ENCODE results near the gene TMEM82. TPM values are rescaled to one million over a fixed set of nuclear protein-coding genes. Genes with fewer than 3 reads are reported as not detected.

The TMEM82 gene
- total and polyA plus RNA-seq, 4 experiments from 2014 or later: not detected

DNA sequence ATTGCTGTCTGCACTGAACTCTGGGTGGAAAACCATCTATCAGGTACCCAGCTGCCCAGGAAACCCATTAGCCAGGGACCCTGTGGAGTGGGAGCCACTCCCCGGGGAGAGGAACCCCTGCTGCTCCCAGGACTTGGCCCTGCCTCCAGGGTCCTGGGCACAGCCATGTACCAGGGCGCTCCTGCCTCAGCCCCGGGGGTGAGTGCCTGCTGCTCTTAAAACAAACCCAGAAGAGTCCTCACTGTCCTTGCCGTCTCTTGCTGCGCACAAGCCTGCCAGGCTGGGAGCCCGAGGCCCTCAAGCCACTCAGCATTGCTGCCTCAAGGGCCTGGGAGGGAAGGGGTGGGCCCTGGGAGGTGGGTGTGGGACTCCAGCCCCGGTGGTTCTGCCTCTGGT lies 9.6 kb upstream of the TMEM82 start:
- intact Hi-C loops (cut with micrococcal nuclease): no loop called here
- Mint-ChIP-seq H3K27ac (no peak overlapping the region), H3K9me3 (peaks cover 0 to 2% (median 0%) of the 10 kb centered on the region in 8 donors), H3K27me3 (no peaks in the 10 kb centered on the region), H3K4me3 (no peak overlapping the region), H3K4me1 (no peaks in the 10 kb centered on the region), H3K36me3 (peaks cover 0 to 34% of the 10 kb centered on the region in 2 donors)
- no peaks in the 10 kb centered on the region for H3K4me1 ChIP-seq (ENCODE audit: insufficient read depth, low read length)
- peaks cover 31% of the 10 kb centered on the region for H3K36me3 ChIP-seq (ENCODE audit: insufficient read depth, low read length)
- H3K4me3 ChIP-seq (ENCODE audit: low read length in 2 of 2): no peak overlapping the region
- DNase-seq: no peak
- POLR2A ChIA-PET (ENCODE audit: partially characterized antibody): no interaction called here
- no peak overlapping the region for H3K27ac ChIP-seq (ENCODE audit: low read depth, low read length)
- CTCF ChIA-PET (ENCODE audit: partially characterized antibody): no interaction called here
- H3K9me3 ChIP-seq (ENCODE audit: control insufficient read depth in 1 of 2, low read length in 2 of 2): no peaks in the 10 kb centered on the region
- no peaks in the 10 kb centered on the region for H3K27me3 ChIP-seq (ENCODE audit: insufficient read depth, low read length)

DNA sequence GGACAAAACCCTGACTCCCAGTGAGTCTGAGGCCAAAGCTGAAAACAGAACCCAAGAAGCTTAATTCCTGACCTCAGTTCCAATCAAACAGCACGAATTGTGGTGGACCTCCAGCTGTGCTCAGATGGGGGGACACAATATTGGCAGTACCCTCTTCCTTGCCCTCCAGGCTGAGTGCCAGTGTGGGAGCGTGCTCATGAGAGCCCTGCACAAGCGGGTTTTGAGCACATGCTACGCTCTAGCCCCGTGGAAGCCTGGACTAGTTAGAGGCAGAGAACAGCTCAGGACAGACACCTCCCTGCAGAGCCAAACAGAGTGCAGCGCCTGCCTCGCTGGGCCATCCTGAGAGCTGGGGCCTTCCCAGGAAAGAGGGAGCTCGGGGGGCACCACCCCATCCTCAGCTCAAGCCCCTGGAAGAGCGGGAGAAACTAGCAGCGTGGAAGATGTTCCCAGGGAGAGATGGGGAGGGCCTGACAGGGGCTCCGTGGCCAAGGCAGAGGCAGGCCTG lies 9.0 kb upstream of the TMEM82 start:
- Mint-ChIP-seq H3K9me3 (peaks cover 0 to 2% (median 0%) of the 10 kb centered on the region in 8 donors), H3K27me3 (no peaks in the 10 kb centered on the region), H3K4me3 (no peak overlapping the region), H3K27ac (peak overlapping the region in 1 of 7 donors; percentile 30), H3K36me3 (peaks cover 0 to 28% of the 10 kb centered on the region in 2 donors), H3K4me1 (no peaks in the 10 kb centered on the region)
- Histone ChIP-seq H3K36me3 (ENCODE audit: insufficient read depth, low read length) (peaks cover 25% of the 10 kb centered on the region), H3K4me3 (ENCODE audit: low read length in 2 of 2) (no peak overlapping the region), H3K9me3 (ENCODE audit: control insufficient read depth in 1 of 2, low read length in 2 of 2) (no peaks in the 10 kb centered on the region), H3K27me3 (ENCODE audit: insufficient read depth, low read length) (no peaks in the 10 kb centered on the region), H3K4me1 (ENCODE audit: insufficient read depth, low read length) (no peaks in the 10 kb centered on the region), H3K27ac (ENCODE audit: low read depth, low read length) (no peak overlapping the region)
- CTCF ChIA-PET (ENCODE audit: partially characterized antibody): no interaction called here
- no peak for DNase-seq
- POLR2A ChIA-PET (ENCODE audit: partially characterized antibody): no interaction called here
- intact Hi-C loops (cut with micrococcal nuclease): no loop called here

DNA sequence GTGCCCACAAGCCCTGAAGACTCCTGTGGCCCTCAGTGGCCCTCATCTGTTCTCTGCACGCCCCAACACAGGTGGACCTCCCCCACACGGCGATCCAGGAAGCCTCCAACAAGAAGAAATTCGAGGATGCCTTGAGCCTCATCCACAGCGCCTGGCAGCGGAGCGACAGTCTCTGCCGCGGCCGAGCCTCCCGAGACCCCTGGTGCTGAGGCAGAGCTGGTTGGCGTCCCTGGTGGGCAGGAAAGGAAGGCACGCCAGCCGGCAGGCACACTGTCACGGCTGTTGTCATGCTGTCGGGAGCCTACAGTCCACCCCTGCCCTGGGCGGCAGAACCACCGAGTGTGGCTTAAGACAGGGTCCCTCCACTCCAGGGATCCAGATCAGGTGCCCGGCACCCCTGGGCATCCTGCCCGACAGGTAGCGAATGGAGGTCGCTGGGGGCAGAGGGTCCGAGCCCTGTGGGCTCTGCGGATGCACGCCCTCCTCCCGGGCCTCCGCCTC lies 8.5 kb upstream of the TMEM82 start:
- POLR2A ChIA-PET (ENCODE audit: partially characterized antibody): no interaction called here

DNA sequence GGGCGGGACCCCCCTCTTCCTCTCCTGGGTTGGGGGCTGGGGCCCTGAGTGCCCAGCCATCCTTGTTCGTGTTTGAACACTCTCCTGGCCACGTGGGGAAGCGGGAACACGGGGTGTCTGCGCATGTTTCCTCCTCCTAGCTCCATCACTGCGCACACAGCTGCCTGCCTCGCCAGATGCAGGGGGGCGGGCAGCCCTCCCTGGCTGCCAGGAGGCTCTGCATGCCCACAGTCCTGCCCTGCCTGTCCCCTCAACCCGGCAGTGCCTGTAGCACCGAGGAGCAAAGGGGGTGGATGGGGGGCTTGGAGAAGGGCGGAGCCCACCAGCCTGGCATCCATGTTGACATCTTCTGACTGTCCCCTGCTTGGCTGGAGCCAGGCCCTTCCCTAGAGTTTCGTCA lies 8.0 kb upstream of the TMEM82 start:
- CTCF ChIA-PET (ENCODE audit: partially characterized antibody): no interaction called here
- H3K4me3 Mint-ChIP-seq: no peak overlapping the region
- Histone ChIP-seq H3K4me3 (ENCODE audit: low read length in 2 of 2) (no peak overlapping the region), H3K27me3 (ENCODE audit: insufficient read depth, low read length) (no peaks in the 10 kb centered on the region), H3K27ac (ENCODE audit: low read depth, low read length) (no peak overlapping the region), H3K9me3 (ENCODE audit: control insufficient read depth in 1 of 2, low read length in 2 of 2) (no peaks in the 10 kb centered on the region), H3K36me3 (ENCODE audit: insufficient read depth, low read length) (peaks cover 15% of the 10 kb centered on the region), H3K4me1 (ENCODE audit: insufficient read depth, low read length) (no peaks in the 10 kb centered on the region)
- H3K27ac Mint-ChIP-seq: no peak overlapping the region
- peaks cover 0 to 2% (median 0%) of the 10 kb centered on the region in 8 donors for H3K9me3 Mint-ChIP-seq
- H3K36me3 Mint-ChIP-seq: peaks cover 0 to 18% of the 10 kb centered on the region in 2 donors
- H3K4me1 Mint-ChIP-seq: no peaks in the 10 kb centered on the region
- no peaks in the 10 kb centered on the region for H3K27me3 Mint-ChIP-seq
- intact Hi-C loops (cut with micrococcal nuclease): no loop called here
- no peak for DNase-seq
- POLR2A ChIA-PET (ENCODE audit: partially characterized antibody): no interaction called here

More for the DNA sequence above, 8.5 kb upstream of the TMEM82 start:
- Mint-ChIP-seq H3K27me3 (no peaks in the 10 kb centered on the region), H3K27ac (peak overlapping the region in 1 of 7 donors; percentile 30), H3K9me3 (peaks cover 0 to 2% (median 0%) of the 10 kb centered on the region in 8 donors), H3K36me3 (peaks cover 0 to 23% of the 10 kb centered on the region in 2 donors), H3K4me1 (no peaks in the 10 kb centered on the region), H3K4me3 (no peak overlapping the region)
- Histone ChIP-seq H3K9me3 (ENCODE audit: control insufficient read depth in 1 of 2, low read length in 2 of 2) (no peaks in the 10 kb centered on the region), H3K4me1 (ENCODE audit: insufficient read depth, low read length) (no peaks in the 10 kb centered on the region), H3K36me3 (ENCODE audit: insufficient read depth, low read length) (peaks cover 20% of the 10 kb centered on the region), H3K27ac (ENCODE audit: low read depth, low read length) (no peak overlapping the region), H3K4me3 (ENCODE audit: low read length in 2 of 2) (no peak overlapping the region), H3K27me3 (ENCODE audit: insufficient read depth, low read length) (no peaks in the 10 kb centered on the region)
- intact Hi-C loops (cut with micrococcal nuclease): no loop called here
- CTCF ChIA-PET (ENCODE audit: partially characterized antibody): no interaction called here
- no peak for DNase-seq

DNA sequence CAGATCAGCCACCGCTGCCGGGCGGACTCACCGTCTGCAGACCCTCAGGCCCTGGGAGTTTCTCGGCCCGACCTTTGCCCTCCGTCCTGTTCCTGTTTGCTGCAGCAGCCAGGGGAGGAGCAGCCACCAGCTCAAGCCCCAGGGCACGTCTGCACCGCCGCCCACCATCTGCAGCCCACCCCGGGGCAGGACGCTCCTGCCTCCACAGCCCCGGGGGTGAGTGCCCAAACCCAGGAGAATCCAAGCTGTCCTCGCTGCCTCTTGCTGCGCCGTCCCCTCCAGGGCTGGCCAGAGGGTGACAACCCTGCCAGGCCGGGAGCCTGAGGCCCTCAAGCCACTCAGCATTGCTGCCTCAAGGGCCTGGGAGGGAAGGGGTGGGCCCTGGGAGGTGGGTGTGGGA lies 7.4 kb upstream of the TMEM82 start:
- no peak overlapping the region for H3K4me3 ChIP-seq (ENCODE audit: low read length in 2 of 2)
- no peak overlapping the region for H3K27ac ChIP-seq (ENCODE audit: low read depth, low read length)
- H3K36me3 ChIP-seq (ENCODE audit: insufficient read depth, low read length): peaks cover 11% of the 10 kb centered on the region
- Mint-ChIP-seq H3K27ac (no peak overlapping the region), H3K4me3 (no peak overlapping the region), H3K27me3 (no peaks in the 10 kb centered on the region), H3K9me3 (peaks cover 0 to 2% (median 0%) of the 10 kb centered on the region in 8 donors), H3K36me3 (peaks cover 0 to 14% of the 10 kb centered on the region in 2 donors), H3K4me1 (no peaks in the 10 kb centered on the region)
- POLR2A ChIA-PET (ENCODE audit: partially characterized antibody): no interaction called here
- H3K9me3 ChIP-seq (ENCODE audit: control insufficient read depth in 1 of 2, low read length in 2 of 2): no peaks in the 10 kb centered on the region
- H3K4me1 ChIP-seq (ENCODE audit: insufficient read depth, low read length): no peaks in the 10 kb centered on the region
- no peaks in the 10 kb centered on the region for H3K27me3 ChIP-seq (ENCODE audit: insufficient read depth, low read length)
- CTCF ChIA-PET (ENCODE audit: partially characterized antibody): no interaction called here
- DNase-seq: no peak
- intact Hi-C loops (cut with micrococcal nuclease): no loop called here

DNA sequence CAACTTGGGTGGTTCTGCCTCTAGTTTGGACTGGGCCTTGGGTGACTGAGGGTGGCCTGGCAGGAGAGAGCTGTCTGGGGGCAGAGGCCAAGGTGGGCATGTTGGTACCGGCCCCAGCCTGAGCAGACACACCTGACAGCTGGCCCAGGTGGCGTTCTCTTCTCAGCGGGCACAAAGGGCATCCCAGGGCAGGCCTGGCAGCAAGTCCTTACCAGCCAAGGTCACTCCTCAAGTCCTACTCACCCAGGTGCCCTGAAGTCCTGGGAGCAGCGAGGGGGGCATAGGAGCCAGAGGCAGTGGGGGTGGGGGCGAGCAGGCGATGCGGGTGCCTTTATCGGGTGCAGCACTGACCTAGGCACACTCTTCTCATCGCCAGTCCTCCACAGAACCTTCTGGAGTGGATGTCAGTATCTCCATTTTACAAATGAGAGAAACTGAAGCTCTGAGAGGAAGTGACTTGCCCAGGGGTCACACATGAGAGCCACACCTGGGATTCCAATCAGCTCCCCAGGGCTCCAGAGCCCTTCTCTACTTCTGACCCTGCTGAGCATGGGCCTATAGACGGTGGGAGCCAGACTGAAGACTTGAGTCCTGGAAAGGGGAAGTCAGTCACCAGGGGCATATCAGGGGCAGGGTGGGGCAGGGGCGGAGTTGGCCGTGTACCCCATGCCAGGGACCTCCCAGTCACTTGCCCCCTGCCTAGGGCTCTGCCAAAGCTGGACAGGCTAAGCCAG lies 6.8 kb upstream of the TMEM82 start:
- Mint-ChIP-seq H3K4me1 (no peaks in the 10 kb centered on the region), H3K36me3 (peaks cover 0 to 14% of the 10 kb centered on the region in 2 donors), H3K27ac (peak overlapping the region in 2 of 7 donors; percentile 22 to 58), H3K4me3 (no peak overlapping the region), H3K9me3 (peaks cover 0 to 2% (median 0%) of the 10 kb centered on the region in 8 donors), H3K27me3 (no peaks in the 10 kb centered on the region)
- Histone ChIP-seq H3K36me3 (ENCODE audit: insufficient read depth, low read length) (peaks cover 10% of the 10 kb centered on the region), H3K4me1 (ENCODE audit: insufficient read depth, low read length) (no peaks in the 10 kb centered on the region), H3K9me3 (ENCODE audit: control insufficient read depth in 1 of 2, low read length in 2 of 2) (no peaks in the 10 kb centered on the region), H3K27ac (ENCODE audit: low read depth, low read length) (no peak overlapping the region), H3K4me3 (ENCODE audit: low read length in 2 of 2) (no peak overlapping the region), H3K27me3 (ENCODE audit: insufficient read depth, low read length) (no peaks in the 10 kb centered on the region)
- no peak for DNase-seq
- CTCF ChIA-PET (ENCODE audit: partially characterized antibody): no interaction called here
- POLR2A ChIA-PET (ENCODE audit: partially characterized antibody): no interaction called here
- intact Hi-C loops (cut with micrococcal nuclease): no loop called here

DNA sequence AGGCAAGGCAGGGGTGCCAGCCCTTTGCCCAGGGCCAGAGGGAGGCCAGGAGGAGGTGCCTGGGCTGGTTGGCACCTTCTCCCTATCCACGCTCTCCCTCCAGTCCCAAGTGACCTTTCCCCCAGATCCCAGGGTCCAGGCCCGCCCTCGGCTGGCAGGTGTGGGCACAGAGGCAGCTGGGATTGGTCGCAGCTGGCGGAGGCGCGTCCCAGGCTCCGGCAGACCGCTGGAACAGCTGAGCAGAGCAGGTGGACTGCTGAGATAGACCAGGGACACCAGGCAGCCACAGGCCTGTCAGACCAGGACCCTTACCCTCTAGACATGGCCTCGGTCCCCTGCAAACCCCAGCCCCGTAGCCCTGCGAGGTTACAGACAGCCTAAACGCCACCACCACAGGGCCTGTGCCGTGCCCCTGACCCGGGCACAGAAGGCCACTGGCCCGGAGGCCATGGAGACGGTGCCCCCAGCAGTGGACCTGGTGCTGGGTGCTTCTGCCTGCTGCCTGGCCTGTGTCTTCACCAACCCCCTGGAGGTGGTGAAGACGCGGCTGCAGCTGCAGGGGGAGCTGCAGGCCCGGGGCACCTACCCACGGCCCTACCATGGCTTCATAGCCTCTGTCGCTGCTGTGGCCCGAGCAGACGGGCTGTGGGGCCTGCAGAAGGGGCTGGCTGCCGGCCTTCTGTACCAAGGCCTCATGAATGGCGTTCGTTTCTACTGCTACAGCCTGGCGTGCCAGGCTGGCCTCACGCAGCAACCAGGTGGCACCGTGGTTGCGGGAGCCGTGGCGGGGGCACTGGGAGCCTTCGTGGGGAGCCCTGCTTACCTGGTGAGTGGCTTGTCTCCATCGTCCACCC lies 6.0 kb upstream of the TMEM82 start, which contains the start of gene SLC25A34:
TSS of gene SLC25A34 (plus strand) at position 221 of the 854 bp plus-strand sequence. CDS start at position 449, 228 bp downstream.
- intact Hi-C loops (cut with micrococcal nuclease): no loop called here
- POLR2A ChIA-PET (ENCODE audit: partially characterized antibody): no interaction called here
- Histone ChIP-seq H3K4me1 (ENCODE audit: insufficient read depth, low read length) (peaks cover 3% of the 10 kb centered on the region), H3K9me3 (ENCODE audit: control insufficient read depth in 1 of 2, low read length in 2 of 2) (no peaks in the 10 kb centered on the region), H3K4me3 (ENCODE audit: low read length in 2 of 2) (no peak within 1 kb of the TSS), H3K27me3 (ENCODE audit: insufficient read depth, low read length) (no peaks in the 10 kb centered on the region), H3K36me3 (ENCODE audit: insufficient read depth, low read length) (peaks cover 4% of the 10 kb centered on the region), H3K27ac (ENCODE audit: low read depth, low read length) (no peak within 1 kb of the TSS)
- peak within 1 kb of the TSS in 2 of 7 donors; percentile 22 to 58 for H3K27ac Mint-ChIP-seq
- peaks cover under 1 to 3% (median 2%) of the 10 kb centered on the region in 4 donors for H3K4me1 Mint-ChIP-seq
- H3K36me3 Mint-ChIP-seq: peaks cover 0 to 14% of the 10 kb centered on the region in 2 donors
- CTCF ChIA-PET (ENCODE audit: partially characterized antibody): no interaction called here
- peaks cover 0 to 2% (median 0%) of the 10 kb centered on the region in 8 donors for H3K9me3 Mint-ChIP-seq
- H3K27me3 Mint-ChIP-seq: no peaks in the 10 kb centered on the region
- DNase-seq: no peak
- no peak within 1 kb of the TSS for H3K4me3 Mint-ChIP-seq
